ENCODE data around the gene PLCXD3. TPM values are rescaled to one million over a fixed set of nuclear protein-coding genes. Genes with fewer than 3 reads are reported as not detected.
"Not testable (repeated sequence)": the region's sequence is repeated elsewhere in the genome, so short reads cannot be mapped to it uniquely, and the experiment has no call there.

The PLCXD3 gene
- total RNA-seq, 1 experiment from 2014 or later, result not detected

GRCh38 chr5:41511241-41511640, 840 bp upstream of the PLCXD3 start:
- H3K4me1 ChIP-seq (replicated peaks), result no peaks in the 10 kb centered on the region
- no peak overlapping the region for H3K27ac ChIP-seq
- H3K9me3 ChIP-seq (replicated peaks), result no peaks in the 10 kb centered on the region
- H3K27me3 ChIP-seq (replicated peaks), result peaks cover 20% of the 10 kb centered on the region; the same call in 1 of the 2 replicates
- no peak overlapping the region for H3K4me3 ChIP-seq
- no peak for DNase-seq (ENCODE audit: low read depth in 1 of 2, low spot score in 2 of 2)
- H3K36me3 ChIP-seq, result no peaks in the 10 kb centered on the region

DNA sequence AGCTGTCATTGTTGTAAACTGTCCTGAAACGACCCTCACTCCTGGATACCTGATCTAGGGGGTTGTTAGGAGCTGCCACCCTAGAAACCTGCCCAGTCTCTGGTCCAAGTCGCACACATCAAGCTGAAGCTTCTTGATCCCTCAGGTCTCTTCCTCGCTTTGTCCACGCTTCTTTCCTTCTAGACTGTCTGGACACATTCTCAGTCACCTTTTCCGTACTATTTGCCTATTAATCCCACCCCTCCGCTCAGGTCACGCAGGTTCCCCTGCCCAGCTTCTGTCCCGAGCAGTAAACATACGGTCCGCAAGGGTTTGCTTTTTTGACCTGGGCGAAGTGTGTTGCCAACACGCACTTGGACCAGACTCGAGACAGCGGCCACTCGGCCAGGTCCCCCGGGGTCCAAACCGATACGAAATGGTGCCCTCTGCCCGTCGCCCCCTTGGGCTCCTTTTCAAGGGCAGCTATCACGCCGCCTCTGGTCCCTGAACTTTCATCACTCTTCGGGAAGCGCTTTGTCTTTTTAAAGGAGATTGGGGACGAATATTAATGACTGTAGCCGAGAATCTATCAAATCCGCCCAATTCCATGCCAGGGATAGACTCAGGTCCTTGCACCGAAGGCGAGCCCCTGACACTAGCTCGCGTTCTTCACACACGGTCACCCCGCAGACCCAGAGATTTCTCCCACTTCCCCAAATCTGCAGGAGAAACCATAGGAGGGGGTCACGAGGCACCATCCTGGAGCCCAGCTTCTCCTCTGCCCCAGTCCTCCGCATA, 814 bp downstream of the PLCXD3 start:
- Histone ChIP-seq H3K9me3 (replicated peaks) (no peaks in the 10 kb centered on the region), H3K4me3 (no peak overlapping the region), H3K27me3 (replicated peaks) (peaks cover 20% of the 10 kb centered on the region; the same call in 1 of the 2 replicates), H3K36me3 (no peaks in the 10 kb centered on the region), H3K27ac (no peak overlapping the region), H3K4me1 (replicated peaks) (no peaks in the 10 kb centered on the region)
- DNase-seq (ENCODE audit: low read depth in 1 of 2, low spot score in 2 of 2), result no peak

DNA sequence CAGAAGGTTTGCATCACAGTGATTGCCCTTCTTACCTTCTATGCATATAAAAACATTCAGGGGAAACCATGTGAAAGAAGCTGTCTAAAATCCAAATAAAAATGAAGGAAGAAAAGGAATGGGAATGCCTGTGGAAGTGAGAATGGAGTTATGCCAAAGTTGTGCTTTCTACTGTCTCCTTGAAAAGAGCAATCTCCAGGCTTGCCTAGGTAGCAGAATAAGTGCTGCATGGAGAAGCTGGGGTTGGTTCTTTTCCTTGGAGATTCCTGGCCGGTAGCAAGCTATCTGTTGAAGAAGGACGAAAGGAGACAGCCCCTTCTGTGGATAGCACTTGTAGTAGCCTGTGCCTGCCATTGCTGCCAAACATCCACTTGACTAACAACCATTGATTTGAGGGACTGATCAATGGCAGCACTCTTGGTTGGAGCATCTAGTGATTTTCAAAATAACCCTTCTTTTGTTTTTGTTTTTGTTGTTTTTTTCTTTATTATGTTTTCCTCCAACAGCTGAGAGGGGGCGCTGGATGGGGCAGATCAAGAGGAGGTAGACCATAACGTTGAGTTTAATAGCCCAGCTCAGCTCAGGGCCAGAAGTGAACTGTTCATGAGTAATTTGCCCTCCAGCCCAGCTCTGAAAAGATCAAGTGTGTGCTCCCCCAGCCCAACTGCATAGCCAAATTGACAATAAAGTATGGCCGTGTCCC, 1.6 kb downstream of the PLCXD3 start:
- Histone ChIP-seq H3K4me1 (replicated peaks) (no peaks in the 10 kb centered on the region), H3K27ac (no peak overlapping the region), H3K36me3 (no peaks in the 10 kb centered on the region), H3K4me3 (no peak overlapping the region), H3K9me3 (replicated peaks) (no peaks in the 10 kb centered on the region), H3K27me3 (replicated peaks) (peaks cover 20% of the 10 kb centered on the region; the same call in 1 of the 2 replicates)
- no peak for DNase-seq (ENCODE audit: low read depth in 1 of 2, low spot score in 2 of 2)

DNA sequence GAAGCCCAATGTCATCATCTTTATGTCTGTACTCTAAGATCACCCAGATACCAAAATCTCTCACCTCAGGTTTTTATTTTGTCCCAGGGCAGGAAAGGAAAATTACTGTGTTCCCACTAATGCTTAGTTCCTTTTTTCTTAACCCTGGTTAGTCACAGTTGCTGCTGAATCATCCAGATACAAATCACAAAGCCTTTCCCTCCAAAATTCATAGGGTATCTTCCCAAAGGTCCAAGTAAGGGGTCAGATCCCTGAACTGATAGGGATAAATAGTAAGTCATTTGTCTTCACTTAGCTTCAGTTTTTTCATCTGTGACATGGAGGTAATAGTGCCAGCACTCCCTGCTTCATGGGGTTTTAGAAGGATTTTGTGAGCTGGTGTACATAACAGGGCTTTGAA, 2.2 kb downstream of the PLCXD3 start:
- Histone ChIP-seq H3K9me3 (replicated peaks) (no peaks in the 10 kb centered on the region), H3K36me3 (no peaks in the 10 kb centered on the region), H3K4me1 (replicated peaks) (no peaks in the 10 kb centered on the region), H3K27ac (no peak overlapping the region), H3K27me3 (replicated peaks) (peaks cover 20% of the 10 kb centered on the region; the same call in 1 of the 2 replicates), H3K4me3 (no peak overlapping the region)
- DNase-seq (ENCODE audit: low read depth in 1 of 2, low spot score in 2 of 2), result no peak

GRCh38 chr5:41507501-41507900, 2.9 kb downstream of the PLCXD3 start:
- peaks cover 20% of the 10 kb centered on the region; the same call in 1 of the 2 replicates for H3K27me3 ChIP-seq (replicated peaks)
- DNase-seq (ENCODE audit: low read depth in 1 of 2, low spot score in 2 of 2), result no peak
- no peaks in the 10 kb centered on the region for H3K4me1 ChIP-seq (replicated peaks)
- H3K36me3 ChIP-seq, result no peaks in the 10 kb centered on the region
- H3K27ac ChIP-seq, result no peak overlapping the region
- no peak overlapping the region for H3K4me3 ChIP-seq
- H3K9me3 ChIP-seq (replicated peaks), result no peaks in the 10 kb centered on the region

DNA sequence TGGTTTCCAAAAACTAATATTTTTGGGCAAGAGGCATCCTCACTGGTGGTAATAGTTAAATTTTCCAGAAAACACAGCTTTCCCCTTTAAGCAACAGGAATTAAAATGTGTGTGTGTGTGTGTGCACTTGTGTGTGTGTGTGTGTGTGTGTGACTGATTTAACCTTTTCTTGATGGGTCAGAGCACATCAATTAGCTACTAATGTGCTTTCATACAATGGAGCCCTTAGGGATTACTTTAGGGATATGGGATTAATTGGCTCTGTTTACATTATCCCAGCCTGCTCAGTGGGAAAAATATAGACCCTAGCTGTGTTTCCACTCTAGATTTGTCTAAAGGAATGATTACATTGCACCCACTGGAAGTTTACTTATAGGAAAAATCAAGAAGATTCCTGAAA, 6.5 kb downstream of the PLCXD3 start:
- Histone ChIP-seq H3K4me3 (no peak overlapping the region), H3K27ac (no peak overlapping the region), H3K9me3 (replicated peaks) (no peaks in the 10 kb centered on the region), H3K36me3 (no peaks in the 10 kb centered on the region), H3K4me1 (replicated peaks) (no peaks in the 10 kb centered on the region), H3K27me3 (replicated peaks) (no peaks in the 10 kb centered on the region)
- DNase-seq (ENCODE audit: low read depth in 1 of 2, low spot score in 2 of 2), result no peak

- H3K4me1 ChIP-seq (replicated peaks), result no peaks in the 10 kb centered on the region
- H3K9me3 ChIP-seq (replicated peaks), result no peaks in the 10 kb centered on the region
- DNase-seq (ENCODE audit: low read depth in 1 of 2, low spot score in 2 of 2), result no peak
- H3K36me3 ChIP-seq, result no peaks in the 10 kb centered on the region
- no peaks in the 10 kb centered on the region for H3K27me3 ChIP-seq (replicated peaks)
- no peak overlapping the region for H3K4me3 ChIP-seq
- no peak overlapping the region for H3K27ac ChIP-seq
These were observed 7.1 kb downstream of the PLCXD3 start for GRCh38 chr5:41503310-41503709.

DNA sequence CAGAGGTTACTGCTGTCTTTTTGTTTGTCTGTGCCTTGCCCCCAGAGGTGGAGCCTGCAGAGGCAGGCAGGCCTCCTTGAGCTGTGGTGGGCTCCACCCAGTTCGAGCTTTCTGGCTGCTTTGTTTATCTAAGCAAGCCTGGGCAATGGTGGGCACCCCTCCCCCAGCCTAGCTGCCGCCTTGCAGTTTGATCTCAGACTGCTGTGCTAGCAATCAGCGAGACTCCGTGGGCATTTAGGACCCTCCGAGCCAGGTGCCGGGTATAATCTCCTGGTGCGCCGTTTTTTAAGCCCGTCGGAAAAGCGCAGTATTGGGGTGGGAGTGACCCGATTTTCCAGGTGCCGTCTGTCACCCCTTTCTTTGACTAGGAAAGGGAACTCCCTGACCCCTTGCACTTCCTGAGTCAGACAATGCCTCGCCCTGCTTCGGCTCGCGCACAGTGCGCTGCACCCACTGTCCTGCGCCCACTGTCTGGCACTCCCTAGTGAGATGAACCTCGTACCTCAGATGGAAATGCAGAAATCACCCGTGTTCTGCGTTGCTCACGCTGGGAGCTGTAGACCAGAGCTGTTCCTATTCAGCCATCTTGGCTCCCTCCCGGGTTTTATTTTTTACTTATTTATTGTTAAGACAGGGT, 16.8 kb downstream of the PLCXD3 start:
- H3K27ac ChIP-seq; H3K36me3 ChIP-seq; H3K4me3 ChIP-seq; DNase-seq (ENCODE audit: low read depth in 1 of 2, low spot score in 2 of 2); H3K4me1 ChIP-seq (replicated peaks); H3K27me3 ChIP-seq (replicated peaks); H3K9me3 ChIP-seq (replicated peaks): not testable (repeated sequence)

GRCh38 chr5:41485533-41485932, 24.9 kb downstream of the PLCXD3 start:
- Histone ChIP-seq H3K27me3 (replicated peaks) (no peaks in the 10 kb centered on the region), H3K9me3 (replicated peaks) (no peaks in the 10 kb centered on the region), H3K4me3 (no peak overlapping the region), H3K27ac (no peak overlapping the region), H3K4me1 (replicated peaks) (no peaks in the 10 kb centered on the region), H3K36me3 (no peaks in the 10 kb centered on the region)
- no peak for DNase-seq (ENCODE audit: low read depth in 1 of 2, low spot score in 2 of 2)

- Histone ChIP-seq H3K4me3 (no peak overlapping the region), H3K9me3 (replicated peaks) (no peaks in the 10 kb centered on the region), H3K4me1 (replicated peaks) (no peaks in the 10 kb centered on the region), H3K36me3 (no peaks in the 10 kb centered on the region), H3K27ac (no peak overlapping the region), H3K27me3 (replicated peaks) (no peaks in the 10 kb centered on the region)
- DNase-seq (ENCODE audit: low read depth in 1 of 2, low spot score in 2 of 2), result no peak
These were observed 27.7 kb downstream of the PLCXD3 start for GRCh38 chr5:41482715-41483114.

DNA sequence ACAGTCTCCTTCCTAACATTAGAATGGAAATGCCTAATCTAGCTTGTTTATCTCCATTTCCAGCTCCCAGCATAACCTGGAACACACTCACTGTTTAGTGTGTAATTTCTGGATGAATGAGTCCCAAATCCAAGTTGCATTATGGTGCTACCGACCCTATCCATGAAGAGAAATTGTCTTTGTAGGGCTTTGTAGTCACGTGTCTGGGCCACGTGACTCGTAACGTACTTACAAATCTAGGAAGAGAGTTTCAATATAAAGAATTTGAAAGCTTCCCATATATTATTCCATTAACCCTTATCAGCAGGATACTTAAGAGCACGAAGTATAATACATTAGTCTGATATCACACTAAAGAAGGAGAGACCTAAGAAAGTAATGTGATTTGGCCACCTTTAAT, 28.2 kb downstream of the PLCXD3 start:
- Histone ChIP-seq H3K36me3 (no peaks in the 10 kb centered on the region), H3K27ac (no peak overlapping the region), H3K27me3 (replicated peaks) (no peaks in the 10 kb centered on the region), H3K9me3 (replicated peaks) (no peaks in the 10 kb centered on the region), H3K4me3 (no peak overlapping the region), H3K4me1 (replicated peaks) (no peaks in the 10 kb centered on the region)
- DNase-seq (ENCODE audit: low read depth in 1 of 2, low spot score in 2 of 2), result no peak

DNA sequence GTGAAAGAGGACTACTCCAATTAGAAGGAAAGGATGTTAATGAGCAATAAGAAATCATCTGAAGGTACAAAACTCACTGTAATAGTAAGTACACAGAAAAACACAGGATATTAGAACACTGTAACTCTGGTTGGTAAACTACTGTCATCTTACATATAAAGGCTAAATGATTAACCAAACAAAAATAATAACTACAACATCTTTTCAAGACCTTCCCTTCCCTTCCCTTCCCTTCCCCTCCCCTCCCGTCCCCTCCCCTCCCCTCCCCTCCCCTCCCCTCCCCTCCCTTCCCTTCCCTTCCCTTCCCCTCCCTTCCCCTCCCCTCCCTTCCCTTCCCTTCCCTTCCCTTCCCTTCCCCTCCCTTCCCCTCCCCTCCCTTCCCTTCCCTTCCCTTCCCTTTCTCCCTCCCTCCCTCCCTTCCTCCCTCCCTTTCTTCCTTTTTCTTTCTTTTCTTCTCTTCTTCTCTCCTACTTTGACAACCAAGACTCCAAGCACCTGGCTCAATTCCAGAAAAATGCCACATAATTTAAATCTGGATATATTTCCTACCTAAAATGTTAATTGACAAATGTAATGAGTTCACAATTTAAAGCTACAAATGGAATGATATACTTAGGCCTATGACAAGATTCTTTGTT, 38.7 kb downstream of the PLCXD3 start:
- not testable (repeated sequence) for H3K27me3 ChIP-seq (replicated peaks); H3K9me3 ChIP-seq (replicated peaks)

GRCh38 chr5:41465493-41466171, 44.8 kb downstream of the PLCXD3 start:
- no peak for DNase-seq (ENCODE audit: low read depth in 1 of 2, low spot score in 2 of 2)
- H3K36me3 ChIP-seq, result no peaks in the 10 kb centered on the region
- no peak overlapping the region for H3K4me3 ChIP-seq

More for the DNA sequence above, 38.7 kb downstream of the PLCXD3 start:
- H3K36me3 ChIP-seq; H3K4me1 ChIP-seq (replicated peaks); H3K4me3 ChIP-seq; H3K27ac ChIP-seq; DNase-seq (ENCODE audit: low read depth in 1 of 2, low spot score in 2 of 2): not testable (repeated sequence)

More at GRCh38 chr5:41465493-41466171, 44.8 kb downstream of the PLCXD3 start:
- no peaks in the 10 kb centered on the region for H3K4me1 ChIP-seq (replicated peaks)
- no peaks in the 10 kb centered on the region for H3K27me3 ChIP-seq (replicated peaks)
- H3K9me3 ChIP-seq (replicated peaks), result no peaks in the 10 kb centered on the region
- H3K27ac ChIP-seq, result no peak overlapping the region

Data from SJSA1 (cell line).